Calu3 (cell line): ENCODE measurements around the gene NSD2. TPM values are rescaled to one million over a fixed set of nuclear protein-coding genes. Genes with fewer than 3 reads are reported as not detected.

Experiments
- BruUV-seq: library from RNA; stranded (reverse); fragments of 400-500 nt; replicated peaks from 2 replicates; lab custom pipeline; 2021; lab: Mats Ljungman, UMichigan
- CTCF ChIA-PET: fragments of 300-600 bp; sonication (Branson Sonifier 250); formaldehyde crosslinking; loops from one replicate; lab custom pipeline; 2022; ENCODE audit warnings: antibody characterized with exemption; lab: Charles Lee
- DNase-seq: peaks from one replicate; pipeline ENCODE4 v3.0.0; 2022
- H3K27ac Mint-ChIP-seq: one replicate; pipeline ENCODE4 v1.8.0; 2022; ENCODE audit warnings: mixed read lengths; ENCODE audit not compliant: unreplicated experiment
- H3K27me3 Mint-ChIP-seq: one replicate; pipeline ENCODE4 v1.8.0; 2022; ENCODE audit warnings: mixed read lengths; ENCODE audit not compliant: unreplicated experiment
- H3K36me3 Mint-ChIP-seq: one replicate; pipeline ENCODE4 v1.8.0; 2022; ENCODE audit warnings: mild to moderate bottlenecking, moderate library complexity, mixed read lengths; ENCODE audit not compliant: insufficient read depth, unreplicated experiment
- H3K4me1 Mint-ChIP-seq: one replicate; pipeline ENCODE4 v1.8.0; 2022; ENCODE audit warnings: mild to moderate bottlenecking, low read depth, mixed read lengths; ENCODE audit not compliant: unreplicated experiment
- H3K4me3 Mint-ChIP-seq: one replicate; pipeline ENCODE4 v1.8.0; 2022; ENCODE audit warnings: mild to moderate bottlenecking, low read depth, moderate library complexity, mixed read lengths; ENCODE audit not compliant: unreplicated experiment
- H3K9me3 Mint-ChIP-seq: one replicate; pipeline ENCODE4 v1.8.0; 2022; ENCODE audit warnings: low read depth, mixed read lengths; ENCODE audit not compliant: unreplicated experiment
- CTCF ChIP-seq: fragments of 200-600 bp; IDR thresholded peaks from one replicate; pipeline ENCODE4 v1.8.0; 2022; ENCODE audit warnings: antibody characterized with exemption; ENCODE audit not compliant: unreplicated experiment
- intact Hi-C: fragments of 100-400 bp; cut with micrococcal nuclease; formaldehyde crosslinking; loops from one replicate; pipeline ENCODE4 v1.10.0; 2022; ENCODE audit not compliant: unreplicated experiment
- total RNA-seq: library from RNA; stranded (reverse); gene quantifications from 2 replicates; pipeline ENCODE4 v1.2.3, GENCODE V29; 2022

The NSD2 gene
- total RNA-seq, 1 experiment from 2014 or later: 104 TPM

GRCh38 chr4:1885414-1885813, 14.2 kb downstream of the NSD2 start:
- no peak for TF ChIP-seq CTCF
- no peak overlapping the region for H3K27ac Mint-ChIP-seq
- H3K36me3 Mint-ChIP-seq: no peaks in the 10 kb centered on the region
- no peak overlapping the region for H3K4me3 Mint-ChIP-seq
- no TSS peak for BruUV-seq
- peaks cover 5% of the 10 kb centered on the region for H3K4me1 Mint-ChIP-seq
- no peaks in the 10 kb centered on the region for H3K9me3 Mint-ChIP-seq
- CTCF ChIA-PET: no interaction called here
- DNase-seq: no peak
- intact Hi-C loops: no loop called here
- H3K27me3 Mint-ChIP-seq: no peaks in the 10 kb centered on the region

GRCh38 chr4:1887052-1887451, 15.9 kb downstream of the NSD2 start:
- TF ChIP-seq CTCF: no peak
- CTCF ChIA-PET: interaction anchor here (1.5 kb wide), 1 partner anchor 24 kb away, joined by 3 read pairs; no protein-coding TSS in a partner anchor
- Mint-ChIP-seq H3K27me3 (no peaks in the 10 kb centered on the region), H3K4me1 (no peaks in the 10 kb centered on the region), H3K9me3 (no peaks in the 10 kb centered on the region), H3K4me3 (no peak overlapping the region), H3K27ac (no peak overlapping the region), H3K36me3 (no peaks in the 10 kb centered on the region)
- intact Hi-C loops: no loop called here
- no TSS peak for BruUV-seq
- DNase-seq: no peak

GRCh38 chr4:1890979-1891570, 19.9 kb downstream of the NSD2 start:
- no peak for DNase-seq
- no peak for TF ChIP-seq CTCF
- H3K4me3 Mint-ChIP-seq: no peak overlapping the region
- H3K4me1 Mint-ChIP-seq: no peaks in the 10 kb centered on the region
- no peaks in the 10 kb centered on the region for H3K9me3 Mint-ChIP-seq
- H3K36me3 Mint-ChIP-seq: no peaks in the 10 kb centered on the region
- CTCF ChIA-PET: no interaction called here
- H3K27me3 Mint-ChIP-seq: no peaks in the 10 kb centered on the region
- H3K27ac Mint-ChIP-seq: no peak overlapping the region
- BruUV-seq: no TSS peak
- intact Hi-C loops: no loop called here

- H3K4me1 Mint-ChIP-seq: peaks cover 8% of the 10 kb centered on the region
- CTCF ChIA-PET: no interaction called here
- H3K4me3 Mint-ChIP-seq: no peak overlapping the region
- H3K27ac Mint-ChIP-seq: no peak overlapping the region
- BruUV-seq: no TSS peak
- intact Hi-C loops: no loop called here
- no peaks in the 10 kb centered on the region for H3K27me3 Mint-ChIP-seq
- no peaks in the 10 kb centered on the region for H3K9me3 Mint-ChIP-seq
- no peak for TF ChIP-seq CTCF
- no peak for DNase-seq
- peaks cover 6% of the 10 kb centered on the region for H3K36me3 Mint-ChIP-seq
These were observed 24.9 kb downstream of the NSD2 start for GRCh38 chr4:1895971-1896657.
